ENCODE results near the gene PHLDB2. TPM values are rescaled to one million over a fixed set of nuclear protein-coding genes. Genes with fewer than 3 reads are reported as not detected.
A peak's percentile ranks its signal among the peaks of the same experiment; 100 is the strongest.

Gene PHLDB2
- total RNA-seq, 1 donor from 2014 or later, result 127 TPM

DNA sequence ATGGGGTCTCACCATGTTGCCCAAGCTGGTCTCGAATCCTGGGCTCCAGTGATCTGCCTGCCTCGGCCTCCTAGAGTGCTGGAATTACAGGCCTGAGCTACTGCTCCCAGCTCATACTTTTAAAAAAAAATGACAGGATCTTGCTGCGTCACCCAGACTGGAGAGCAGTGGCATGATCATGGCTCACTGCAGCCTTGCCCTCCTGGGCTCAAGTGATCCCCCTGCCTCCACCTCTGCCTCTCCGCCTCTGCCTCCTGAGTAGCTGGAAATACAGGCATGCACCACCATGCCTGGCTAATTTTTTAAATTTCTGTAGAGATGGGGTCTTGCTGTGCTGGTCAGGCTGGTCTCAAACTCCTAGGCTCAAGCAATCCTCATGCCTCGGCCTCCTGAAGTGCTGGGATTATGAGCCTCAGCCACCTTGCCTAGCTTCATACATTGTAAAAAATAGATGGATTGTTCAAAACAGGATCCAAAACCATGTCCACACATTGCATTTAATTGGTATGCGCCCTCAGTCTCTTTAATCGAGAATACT lies 8.9 kb downstream of the PHLDB2 start:
- no peak for ATAC-seq
- intact Hi-C loops (cut with DNase I), result no loop called here
- DNase-seq (ENCODE audit: missing footprints), result peak; percentile 47

DNA sequence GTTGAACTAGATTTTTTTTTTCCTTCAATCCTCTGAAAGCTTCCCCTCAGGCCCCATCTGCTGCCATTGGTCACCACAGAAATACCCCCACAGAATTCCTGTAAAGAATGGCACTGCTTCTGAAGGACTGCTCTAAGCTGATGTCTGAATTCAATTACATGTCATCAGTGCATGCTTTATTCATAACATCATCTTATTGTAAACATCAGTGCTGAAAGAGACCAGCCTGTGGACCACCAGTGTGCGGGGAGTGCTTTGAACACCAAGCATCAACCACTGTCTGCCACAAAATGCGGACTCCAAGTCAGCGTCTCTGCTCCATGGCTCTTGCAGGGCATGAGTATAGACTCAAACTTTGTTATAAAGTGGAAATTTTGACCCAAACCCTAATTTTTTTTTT lies 11.6 kb downstream of the PHLDB2 start:
- DNase-seq (ENCODE audit: missing footprints) (no peak), ATAC-seq (no peak)
- intact Hi-C loops (cut with DNase I), result no loop called here

DNA sequence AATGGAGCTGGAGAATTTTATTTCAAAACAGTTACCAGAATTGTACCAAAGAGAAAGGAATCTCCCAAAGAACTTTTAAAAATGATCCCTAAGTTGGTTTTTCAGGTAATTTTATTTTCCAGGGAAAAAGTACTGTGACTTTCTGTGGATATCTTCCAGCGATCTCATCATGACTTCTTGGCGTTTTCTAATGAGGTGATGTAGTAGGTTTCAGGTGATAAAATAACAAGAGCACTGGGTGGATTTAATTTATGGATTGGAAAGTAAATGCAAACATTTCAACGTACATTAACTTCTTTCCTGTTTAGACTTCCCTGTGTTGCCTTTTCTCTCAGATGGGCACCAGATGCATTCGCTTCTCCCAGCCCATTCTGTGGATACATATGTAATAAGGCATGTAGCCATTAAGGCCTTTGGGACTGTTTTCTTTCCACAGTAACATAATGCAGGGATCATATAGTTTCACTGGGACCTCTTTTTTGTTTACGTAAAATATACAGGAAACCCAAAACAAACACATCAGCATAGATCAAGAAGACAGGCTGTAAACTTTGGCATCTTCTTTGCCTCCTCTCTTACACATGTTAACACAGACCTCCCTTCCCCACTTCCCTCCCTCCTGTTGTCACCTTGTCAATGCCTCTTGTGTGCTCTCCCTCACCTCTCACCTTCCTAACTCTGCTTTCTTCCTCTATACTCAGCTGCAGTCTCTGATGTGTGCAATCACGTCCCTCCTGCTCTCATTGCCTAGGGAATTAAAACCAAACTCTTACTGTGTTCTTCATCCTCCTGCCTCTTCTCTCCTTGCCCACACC lies 13.0 kb downstream of the PHLDB2 start:
- intact Hi-C loops (cut with DNase I), result no loop called here
- DNase-seq (ENCODE audit: missing footprints) (no peak), ATAC-seq (peak; percentile 68)

DNA sequence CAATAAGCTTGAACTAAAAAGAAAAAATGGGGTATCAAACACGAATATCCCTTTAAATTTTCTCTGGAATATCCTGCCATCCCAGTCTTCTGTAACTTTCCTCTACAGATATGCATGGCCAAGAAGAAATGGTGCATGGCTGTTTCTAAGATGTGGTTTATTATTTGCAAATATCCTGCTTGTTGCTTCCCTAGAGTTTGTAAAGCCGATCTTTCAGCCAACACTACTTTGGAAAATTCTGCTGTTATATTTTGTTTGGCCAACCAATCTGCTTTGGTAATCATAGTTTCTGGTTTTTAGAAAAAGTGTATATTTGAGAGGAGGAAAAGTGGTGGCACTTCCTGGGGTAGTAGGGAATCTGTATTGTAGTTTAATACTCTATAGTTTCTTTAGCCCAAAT lies 13.9 kb downstream of the PHLDB2 start:
- intact Hi-C loops (cut with DNase I), result no loop called here
- DNase-seq (ENCODE audit: missing footprints), result no peak

GRCh38 chr3:111874177-111874820 lies 15.2 kb downstream of the PHLDB2 start:
- no peak for ATAC-seq
- intact Hi-C loops (cut with DNase I), result no loop called here

More for the DNA sequence above, 13.9 kb downstream of the PHLDB2 start:
- ATAC-seq, result no peak

DNA sequence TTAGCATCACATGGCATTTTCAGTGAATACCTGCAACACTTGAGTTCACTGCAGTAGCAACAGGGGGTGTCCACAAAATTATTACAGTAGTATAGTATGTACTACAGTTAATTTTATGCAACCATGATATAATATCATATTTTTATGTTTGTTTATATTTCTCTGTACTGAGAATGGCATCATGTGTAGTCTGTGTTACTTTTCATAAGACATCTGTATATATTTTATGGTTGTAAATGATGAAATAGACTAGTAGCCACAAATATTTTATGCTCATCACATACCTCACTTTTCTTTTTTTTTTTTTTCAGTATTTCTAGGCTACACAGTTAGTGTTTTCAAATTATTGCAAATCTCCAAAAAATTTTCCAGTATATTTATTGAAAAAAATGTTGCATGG lies 22.4 kb downstream of the PHLDB2 start:
- intact Hi-C loops (cut with DNase I), result no loop called here
- ATAC-seq, result no peak

More at GRCh38 chr3:111874177-111874820, 15.2 kb downstream of the PHLDB2 start:
- no peak for DNase-seq (ENCODE audit: missing footprints)

DNA sequence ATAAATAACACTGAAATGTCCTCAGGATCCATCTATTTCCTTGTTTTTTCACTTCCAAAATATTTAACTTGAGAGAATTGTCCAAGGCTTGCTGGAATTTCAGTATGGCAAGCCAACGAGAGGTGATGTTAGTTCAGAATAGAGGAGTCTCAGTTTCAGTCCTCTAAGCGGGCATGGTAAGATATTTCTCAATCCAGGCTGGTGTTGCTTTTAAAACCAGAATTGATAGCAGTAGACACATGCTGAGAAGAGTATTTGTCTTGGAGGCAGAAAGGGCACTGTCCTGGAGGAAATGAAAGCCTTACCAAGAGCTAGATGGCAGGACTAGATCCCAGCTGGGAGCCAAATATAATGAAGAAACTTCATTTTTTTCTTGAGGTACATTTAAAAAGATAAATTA lies 23.1 kb downstream of the PHLDB2 start:
- intact Hi-C loops (cut with DNase I), result no loop called here
- ATAC-seq (no peak), DNase-seq (ENCODE audit: missing footprints) (no peak)

More for the DNA sequence above, 22.4 kb downstream of the PHLDB2 start:
- DNase-seq (ENCODE audit: missing footprints), result no peak

DNA sequence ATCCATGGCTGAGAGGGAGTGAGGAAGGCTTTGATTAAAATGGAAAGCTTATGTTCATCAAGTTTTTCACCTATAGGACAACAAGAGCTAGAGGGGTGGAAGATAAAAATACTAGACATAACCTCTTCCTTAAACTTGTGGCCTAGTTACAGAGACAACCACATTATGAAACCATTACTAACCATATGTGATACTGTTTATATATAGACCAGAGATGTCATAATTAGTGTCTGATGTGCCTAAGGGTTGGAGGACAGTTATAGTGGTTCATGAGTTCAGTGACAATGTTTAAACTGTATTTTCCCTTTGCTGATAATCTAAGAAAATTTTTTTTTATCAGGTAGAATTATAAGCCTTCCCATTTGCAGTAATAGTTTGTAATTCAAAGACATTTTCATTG lies 23.7 kb downstream of the PHLDB2 start:
- ATAC-seq (no peak), DNase-seq (ENCODE audit: missing footprints) (no peak)
- intact Hi-C loops (cut with DNase I), result no loop called here

GRCh38 chr3:111884411-111885018 lies 25.4 kb downstream of the PHLDB2 start:
- intact Hi-C loops (cut with DNase I), result no loop called here
- no peak for DNase-seq (ENCODE audit: missing footprints)
- ATAC-seq, result peak; percentile 77

GRCh38 chr3:111885578-111885977 lies 26.5 kb downstream of the PHLDB2 start:
- intact Hi-C loops (cut with DNase I), result no loop called here
- no peak for DNase-seq (ENCODE audit: missing footprints)
- no peak for ATAC-seq

- intact Hi-C loops (cut with DNase I), result no loop called here
- DNase-seq (ENCODE audit: missing footprints) (no peak), ATAC-seq (no peak)
Observed at GRCh38 chr3:111890051-111890580, 31.1 kb downstream of the PHLDB2 start.

DNA sequence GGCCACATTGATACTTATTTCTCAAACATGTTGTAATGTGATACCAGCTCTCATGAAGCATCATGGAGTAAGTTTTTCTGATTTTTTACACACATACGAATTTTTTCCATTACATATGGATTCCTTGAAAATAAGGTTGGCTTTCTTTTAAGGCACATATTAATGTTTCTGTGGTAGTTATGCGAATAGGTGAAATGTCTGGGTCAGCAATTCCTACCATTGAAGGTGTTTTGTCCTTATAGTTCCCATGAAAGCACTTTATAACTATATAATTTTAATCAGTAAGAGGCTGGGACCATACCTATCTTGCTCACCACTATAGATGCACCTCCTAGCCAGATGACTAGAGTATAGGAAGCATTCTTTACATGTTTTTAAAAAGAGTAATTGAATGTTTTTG lies 33.0 kb downstream of the PHLDB2 start:
- no peak for DNase-seq (ENCODE audit: missing footprints)
- intact Hi-C loops (cut with DNase I), result no loop called here
- ATAC-seq, result no peak

DNA sequence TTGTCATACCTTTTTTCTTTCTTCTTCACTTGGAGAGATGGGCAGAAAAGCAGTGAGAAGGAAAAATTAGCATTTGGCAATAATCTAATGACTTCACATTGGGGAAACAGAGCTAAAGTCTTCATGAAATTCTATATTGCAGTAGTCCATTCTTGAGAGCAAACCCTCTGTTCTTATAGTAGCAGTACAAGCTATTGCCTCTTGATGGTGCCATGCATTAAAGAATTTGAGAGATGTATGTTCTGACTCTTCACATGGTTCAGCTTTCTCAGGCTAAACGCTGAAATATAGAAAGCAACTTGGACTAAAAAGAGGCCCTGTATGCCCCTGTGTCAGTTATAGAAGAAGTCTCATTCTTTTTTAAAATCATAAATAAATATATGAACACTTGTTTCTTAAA lies 36.0 kb downstream of the PHLDB2 start:
- no peak for DNase-seq (ENCODE audit: missing footprints)
- ATAC-seq, result no peak
- intact Hi-C loops (cut with DNase I), result no loop called here

DNA sequence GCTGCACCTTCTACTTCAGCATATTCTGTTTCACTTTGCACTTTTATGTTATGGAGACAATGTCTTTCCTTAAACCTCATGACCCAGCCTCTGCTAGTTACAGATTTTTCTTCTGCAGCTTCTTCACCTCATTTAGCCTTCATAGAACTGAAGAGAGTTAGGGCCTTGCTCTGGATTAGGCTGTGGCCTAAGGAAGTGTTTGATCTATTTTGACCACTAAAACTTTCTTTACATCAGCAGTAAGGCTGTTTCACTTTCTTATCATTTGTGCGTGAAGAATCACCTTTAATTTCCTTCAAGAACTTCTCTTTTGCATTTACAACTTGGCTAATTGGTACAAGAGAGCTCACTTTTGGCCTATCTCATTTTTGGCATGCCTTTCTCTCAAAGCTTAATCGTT lies 40.9 kb downstream of the PHLDB2 start:
- ATAC-seq (no peak), DNase-seq (ENCODE audit: missing footprints) (no peak)
- intact Hi-C loops (cut with DNase I), result no loop called here

- intact Hi-C loops (cut with DNase I), result no loop called here
- ATAC-seq (no peak), DNase-seq (ENCODE audit: missing footprints) (no peak)
Observed at GRCh38 chr3:111901637-111902036, 42.6 kb downstream of the PHLDB2 start.

- DNase-seq (ENCODE audit: missing footprints), result no peak
- intact Hi-C loops (cut with DNase I), result no loop called here
- ATAC-seq, result no peak
Observed at GRCh38 chr3:111902534-111902933, 43.5 kb downstream of the PHLDB2 start.

DNA sequence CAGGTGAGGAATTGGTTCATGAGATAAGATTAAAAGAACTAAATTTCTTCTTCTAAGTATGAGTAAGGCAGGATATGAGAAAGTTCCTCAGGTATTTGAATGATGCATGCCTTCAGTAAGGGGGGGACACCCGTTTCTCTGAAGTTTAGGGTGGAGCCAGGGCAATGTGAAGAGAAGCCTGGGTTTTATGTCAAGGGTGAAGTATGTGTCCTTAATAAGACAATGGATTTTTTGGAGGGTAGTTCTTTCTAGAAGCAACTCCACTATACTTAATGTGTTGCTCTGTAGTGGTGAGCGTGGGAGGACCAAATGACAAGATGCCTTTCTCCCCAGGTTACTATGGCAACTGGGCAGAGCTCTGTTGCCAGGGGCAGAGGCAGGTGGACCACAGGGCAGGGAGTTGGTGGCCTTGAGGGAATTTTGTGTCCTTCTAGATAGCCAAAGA lies 44.0 kb downstream of the PHLDB2 start:
- ATAC-seq, result no peak
- intact Hi-C loops (cut with DNase I), result no loop called here
- DNase-seq (ENCODE audit: missing footprints), result no peak

GRCh38 chr3:111904376-111905241 lies 45.5 kb downstream of the PHLDB2 start:
- ATAC-seq (peak; percentile 88), DNase-seq (ENCODE audit: missing footprints) (no peak)
- intact Hi-C loops (cut with DNase I), result no loop called here

DNA sequence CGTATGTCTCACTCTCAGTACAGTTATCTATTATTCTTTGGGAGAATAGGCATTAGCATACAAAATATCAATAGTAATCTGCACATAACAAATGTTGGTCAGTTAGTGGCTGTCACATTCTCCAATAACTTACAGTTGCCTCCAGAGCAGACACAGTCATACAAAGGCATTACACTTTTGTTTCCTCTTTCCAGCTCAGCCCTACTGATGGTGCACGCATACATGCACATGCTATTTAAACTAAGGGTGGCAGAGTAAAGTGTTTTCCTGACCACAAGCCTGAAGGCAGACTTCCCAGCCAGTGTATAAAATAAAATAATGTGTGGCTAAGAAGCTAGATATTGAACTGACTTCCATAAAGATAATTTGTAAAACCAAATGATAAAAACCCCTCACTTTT lies 47.6 kb downstream of the PHLDB2 start:
- DNase-seq (ENCODE audit: missing footprints) (no peak), ATAC-seq (no peak)
- intact Hi-C loops (cut with DNase I), result no loop called here
